NCI-H2081 treated with DMSO at 0.1 percent for 48 hours (cell line): ENCODE results near the gene SHISA9.
"Not testable (repeated sequence)": the region's sequence is repeated elsewhere in the genome, so short reads cannot be mapped to it uniquely, and the experiment has no call there.

Experiments used
- DNase-seq: peaks from one replicate; lab custom pipeline; 2025; lab: John Stamatoyannopoulos, UW

Gene SHISA9

GRCh38 chr16:12900156-12900555 is 1.2 kb upstream of the SHISA9 start:
- DNase-seq = no peak

DNA sequence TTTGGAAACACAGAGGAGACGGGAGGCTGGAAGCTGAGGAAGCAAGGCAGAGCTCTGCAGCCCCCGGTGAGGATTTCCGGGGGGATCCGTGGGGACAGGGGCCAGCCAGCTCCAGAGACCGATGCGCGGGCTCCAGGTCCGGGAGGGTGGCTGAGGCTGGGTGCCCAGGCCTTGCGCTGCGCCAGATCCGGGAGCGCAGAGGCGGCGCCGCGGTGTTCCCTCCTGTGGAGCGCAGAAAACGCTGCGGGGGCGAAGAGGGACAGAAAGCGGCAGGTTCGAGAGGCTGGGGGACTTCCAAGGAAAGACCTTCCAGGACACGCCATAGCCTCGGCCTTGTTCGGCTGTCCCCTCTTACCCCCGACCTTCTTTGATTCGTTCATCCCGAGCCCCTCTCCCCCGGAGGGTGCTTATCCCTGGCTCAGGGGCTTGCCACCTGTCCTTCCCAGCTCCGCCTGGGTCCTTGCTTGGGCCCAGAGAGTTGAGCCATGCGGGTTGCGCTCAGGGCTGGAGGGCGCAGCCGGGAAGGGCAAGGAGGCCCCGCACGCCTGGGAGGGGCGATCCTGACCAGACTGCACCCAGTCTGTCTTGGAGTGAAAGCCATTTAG is 697 bp upstream of the SHISA9 start:
- no peak for DNase-seq

DNA sequence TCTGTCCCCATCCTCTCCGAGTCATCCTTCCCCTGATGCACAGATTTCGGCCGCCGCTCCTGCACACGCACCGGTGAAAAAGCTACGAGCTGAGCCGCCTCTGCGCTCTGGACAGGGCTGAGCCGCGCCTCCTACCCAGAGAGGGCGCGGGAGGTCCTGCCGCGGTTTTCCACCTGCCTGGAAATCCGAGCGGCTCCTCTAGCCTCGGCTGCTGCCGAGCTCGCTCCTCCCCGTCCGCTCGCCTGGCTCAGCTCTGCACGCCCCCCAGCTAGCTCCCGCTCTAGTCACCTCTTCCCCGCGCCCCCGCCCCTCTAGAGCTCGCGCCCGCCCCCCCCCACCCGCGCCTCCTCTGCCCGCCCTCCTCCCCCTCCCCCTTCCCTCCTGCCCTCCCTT is 198 bp upstream of the SHISA9 start:
- DNase-seq = no peak

GRCh38 chr16:12902511-12903372 is 1.3 kb downstream of the SHISA9 start:
- DNase-seq = no peak

GRCh38 chr16:12903407-12904328 is 2.3 kb downstream of the SHISA9 start:
- DNase-seq = no peak

DNA sequence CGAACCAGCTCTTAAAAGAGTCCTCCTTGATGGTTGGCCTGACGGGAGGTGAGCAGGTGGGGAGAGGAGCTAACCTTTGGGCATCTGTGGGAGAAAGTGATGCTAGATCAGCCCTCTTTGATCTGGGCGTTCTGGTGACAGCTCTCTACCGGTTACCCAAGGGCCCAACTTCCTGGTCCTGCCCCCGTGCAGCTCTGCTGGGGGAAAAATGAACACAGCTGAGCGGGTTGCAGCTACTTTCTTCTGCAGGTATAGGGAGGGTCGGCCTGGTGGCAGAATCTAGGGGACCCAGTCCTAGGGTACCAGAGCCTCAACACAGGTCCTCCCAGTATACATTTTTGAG is 2.9 kb downstream of the SHISA9 start:
- DNase-seq = no peak

DNA sequence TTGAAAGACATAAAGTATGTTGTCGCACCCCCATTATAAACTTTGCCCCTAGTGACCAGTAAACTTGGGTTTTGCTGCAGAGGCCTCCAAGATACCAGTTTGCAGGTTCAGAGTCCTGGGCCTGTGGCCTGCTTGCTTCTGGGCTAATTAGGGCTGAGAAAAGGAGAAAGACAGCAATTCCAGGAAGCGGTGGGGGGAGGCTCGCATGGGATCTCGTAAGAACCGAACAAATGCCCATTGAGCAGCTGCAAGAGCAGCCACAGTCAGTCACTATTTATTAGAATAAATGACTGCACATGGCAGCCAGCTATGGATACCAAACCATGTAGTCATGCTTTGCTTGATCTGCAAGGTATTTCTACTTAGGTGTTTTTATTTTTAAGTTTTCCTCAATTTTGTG is 4.9 kb downstream of the SHISA9 start:
- DNase-seq = no peak

DNA sequence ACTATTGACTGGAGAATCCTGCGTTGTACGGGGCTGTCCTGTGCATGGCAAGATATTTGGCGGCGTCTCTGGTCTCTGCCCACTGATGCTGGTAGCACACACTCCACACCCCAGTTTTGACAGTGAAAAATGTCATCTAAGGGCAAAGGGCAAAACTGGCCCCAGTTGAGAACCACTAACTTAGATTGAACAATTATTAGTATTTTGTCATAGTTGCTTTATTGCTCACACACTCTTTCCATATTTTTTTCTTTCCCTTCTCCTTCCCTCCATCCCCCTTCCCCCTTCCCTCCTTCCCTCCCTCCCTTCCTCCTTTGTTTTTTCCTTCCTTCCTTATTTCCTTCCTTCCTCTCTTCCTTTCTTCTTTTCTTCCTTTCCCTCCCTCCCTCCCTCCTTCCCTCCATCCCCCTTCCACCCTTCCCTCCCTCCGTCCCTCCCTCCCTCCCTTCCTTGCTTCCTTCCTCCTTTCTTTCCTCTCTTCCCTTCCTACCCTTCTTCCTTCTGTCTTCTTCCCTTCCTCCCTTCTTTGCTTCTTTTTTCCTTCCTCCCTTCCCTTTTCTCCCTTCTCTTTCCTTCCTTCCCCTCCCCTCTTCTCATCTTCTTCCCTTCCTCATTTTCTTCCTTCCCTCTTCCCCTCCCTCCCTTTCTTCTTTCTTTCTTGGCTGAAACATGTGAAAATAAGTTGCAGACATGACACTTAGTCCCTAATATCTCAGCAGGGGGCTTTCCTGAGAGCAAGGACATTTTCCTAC is 5.5 kb downstream of the SHISA9 start:
- DNase-seq = no peak

DNA sequence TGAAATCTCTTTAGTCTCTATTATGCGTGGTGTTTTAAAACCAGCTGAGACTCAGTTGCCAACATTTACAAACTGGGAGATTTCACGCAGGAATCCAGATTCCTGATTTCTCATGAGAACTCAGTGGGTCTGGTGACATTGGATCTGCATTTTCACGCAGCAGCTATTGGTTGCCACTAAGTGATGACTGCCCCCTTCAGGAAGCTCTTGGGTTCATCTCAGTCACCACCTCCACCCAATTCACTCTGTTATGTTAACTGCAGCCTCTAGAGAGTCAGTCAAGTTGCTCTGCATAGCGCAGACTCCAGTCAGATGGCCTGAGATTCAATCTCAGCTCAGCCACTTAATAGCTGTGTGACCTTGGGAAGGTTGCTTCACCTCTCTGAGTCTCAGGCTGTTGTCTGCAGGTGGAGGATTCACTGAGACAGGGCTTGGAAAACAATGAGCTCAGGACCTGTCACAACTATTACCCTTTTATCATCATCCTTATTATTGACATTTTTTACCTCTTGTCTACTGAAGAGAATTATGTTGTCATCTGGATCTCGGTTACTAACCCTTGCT is 6.4 kb downstream of the SHISA9 start:
- no peak for DNase-seq

DNA sequence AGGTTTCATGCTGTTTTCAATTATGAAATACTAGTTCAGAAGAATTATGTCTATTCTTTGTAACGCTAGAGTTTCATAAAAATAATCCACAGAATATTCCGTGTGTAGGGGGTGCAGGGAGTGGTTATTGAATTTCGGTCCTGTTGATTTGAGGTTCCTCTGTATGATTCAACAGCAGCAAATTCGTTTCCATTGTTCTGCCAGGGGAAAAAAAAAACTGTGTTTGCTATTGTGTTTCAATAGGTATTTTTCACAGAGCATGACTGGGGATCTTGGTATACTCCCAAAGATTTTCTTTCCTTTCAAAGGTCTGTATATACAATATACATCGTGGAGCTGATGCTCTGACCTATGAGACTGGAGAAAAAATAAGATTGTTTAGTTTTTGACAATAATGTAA is 15.8 kb downstream of the SHISA9 start:
- DNase-seq = no peak

GRCh38 chr16:12917653-12918052 is 16.3 kb downstream of the SHISA9 start:
- no peak for DNase-seq

GRCh38 chr16:12920739-12921138 is 19.3 kb downstream of the SHISA9 start:
- no peak for DNase-seq

DNA sequence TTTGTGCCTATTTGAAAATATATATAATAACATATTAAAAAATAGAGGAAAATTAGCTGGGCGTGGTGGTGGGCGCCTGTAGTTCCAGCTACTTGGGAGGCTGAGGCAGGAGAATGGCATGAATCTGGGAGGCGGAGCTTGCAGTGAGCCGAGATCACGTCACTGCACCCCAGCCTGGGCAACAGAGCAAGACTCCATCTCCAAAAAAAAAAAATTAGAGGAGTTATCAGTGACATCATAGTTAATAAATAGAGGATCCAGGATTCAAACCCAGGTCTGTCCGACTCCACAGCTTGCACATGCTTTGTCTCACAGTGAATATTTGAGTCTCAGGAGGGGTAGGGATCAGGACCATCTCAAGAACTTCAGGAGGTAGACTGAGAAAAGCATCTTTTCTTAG is 22.2 kb downstream of the SHISA9 start:
- not testable (repeated sequence) for DNase-seq

DNA sequence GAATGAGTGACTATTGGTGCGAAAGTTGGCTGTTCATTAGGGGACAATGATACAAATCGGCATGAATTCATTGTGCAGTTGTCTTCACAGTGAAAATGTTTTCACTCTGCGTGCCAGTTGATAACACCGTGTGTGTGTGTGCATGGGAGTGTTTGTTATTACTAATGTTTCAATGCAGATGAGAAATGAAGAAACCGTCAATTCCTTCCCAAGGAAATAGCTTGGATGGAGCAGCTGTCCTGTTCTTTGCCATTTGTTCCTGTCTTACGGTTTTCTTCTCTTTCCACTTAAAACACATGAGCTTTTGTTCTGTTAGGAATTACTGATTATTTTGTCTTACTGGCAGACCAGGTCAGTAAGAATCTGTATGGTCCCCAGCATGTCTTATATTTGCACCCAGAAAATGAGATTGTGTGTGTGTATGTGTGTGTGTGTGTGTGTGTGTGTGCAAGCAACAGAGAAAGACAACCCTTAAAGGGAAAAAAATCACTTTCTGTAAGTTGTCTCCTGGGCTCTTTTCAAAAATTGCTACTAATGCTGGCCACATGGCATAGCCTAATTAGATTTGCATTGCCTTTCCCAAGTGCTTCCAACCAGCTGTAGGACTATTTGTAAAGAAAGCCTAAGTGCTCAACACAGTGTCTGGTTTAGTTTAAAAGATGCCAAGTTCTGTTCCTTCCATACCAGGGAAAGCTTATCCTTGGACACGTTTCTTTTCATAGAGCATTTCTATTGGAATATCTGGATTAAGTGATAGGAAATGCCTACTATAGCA is 23.8 kb downstream of the SHISA9 start:
- DNase-seq = no peak

GRCh38 chr16:12927591-12927990 is 26.2 kb downstream of the SHISA9 start:
- DNase-seq = no peak

- no peak for DNase-seq
Measured at GRCh38 chr16:12930881-12931280, 29.5 kb downstream of the SHISA9 start.

- no peak for DNase-seq
Measured at GRCh38 chr16:12936391-12936790, 35.0 kb downstream of the SHISA9 start.

DNA sequence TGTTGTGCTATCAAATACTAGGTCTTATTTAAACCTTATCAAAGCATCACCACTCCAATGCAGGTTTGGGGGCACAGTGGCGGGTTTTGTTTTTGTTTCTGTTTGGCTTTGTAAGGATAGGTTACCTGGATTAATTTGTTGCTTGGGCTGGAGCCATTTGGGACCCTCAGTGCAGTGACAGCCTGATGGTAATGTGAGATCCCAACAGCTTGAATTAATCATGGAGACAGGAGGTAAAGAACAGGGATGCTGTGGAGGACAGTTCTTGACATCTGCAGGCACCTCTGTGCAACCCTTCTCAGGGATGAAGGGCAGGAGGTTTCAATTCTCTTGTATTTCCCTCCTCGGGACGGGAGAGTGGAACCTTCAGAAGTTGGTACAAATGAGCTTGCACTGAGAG is 40.5 kb downstream of the SHISA9 start:
- no peak for DNase-seq

DNA sequence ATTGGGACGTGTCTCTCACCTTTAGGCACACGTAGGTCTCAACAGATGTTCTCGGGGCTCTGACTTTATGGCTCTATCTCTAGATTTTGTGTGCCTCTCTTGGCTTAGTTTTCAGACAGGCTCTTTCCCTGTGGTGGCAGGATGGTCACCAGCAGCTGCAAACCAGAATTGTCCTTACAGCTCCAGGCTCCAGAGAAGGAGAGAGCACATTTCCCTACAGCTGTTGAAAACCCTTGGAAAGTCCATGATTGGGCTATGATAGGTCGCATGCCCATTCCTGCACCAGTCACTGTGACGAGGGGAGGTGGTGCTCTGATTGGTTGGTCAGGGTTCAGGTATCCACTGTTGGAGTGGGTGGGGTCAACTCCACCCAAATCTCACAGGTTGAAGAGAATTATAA is 41.5 kb downstream of the SHISA9 start:
- no peak for DNase-seq

DNA sequence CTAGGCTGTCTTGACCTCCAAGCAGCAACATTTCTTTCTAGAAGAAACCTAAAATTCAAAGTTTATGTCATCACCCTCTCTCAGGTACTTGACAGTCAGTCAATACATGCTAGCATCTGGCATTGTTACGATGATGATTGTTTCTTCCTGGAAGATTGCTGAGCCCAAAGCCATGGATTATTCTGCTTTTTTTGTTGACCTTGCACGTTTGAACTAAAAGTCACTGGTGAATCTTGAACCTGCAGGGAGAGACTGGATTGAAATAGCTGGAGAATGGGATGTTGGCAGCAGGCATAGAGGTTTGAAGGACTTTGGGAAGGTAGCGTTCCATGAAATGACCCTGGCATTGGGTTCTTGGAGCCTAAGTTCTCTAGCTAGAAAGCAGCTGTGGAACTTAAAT is 42.9 kb downstream of the SHISA9 start:
- no peak for DNase-seq

- DNase-seq = no peak
Measured at GRCh38 chr16:12951392-12951791, 50.0 kb downstream of the SHISA9 start.
